GM23248 (cell line): ENCODE measurements around the gene RUNX3.

Source experiments
- EZH2 ChIP-seq: fragments of 200-600 bp; sonication (generic); IDR thresholded peaks from 2 replicates; pipeline ENCODE4 v1.6.1; 2018; ENCODE audit warnings: antibody characterized with exemption, mild to moderate bottlenecking; ENCODE audit not compliant: insufficient read depth, poor library complexity, severe bottlenecking
- EZH2phosphoT487 ChIP-seq: fragments of 200-600 bp; sonication (generic); IDR thresholded peaks from 2 replicates; pipeline ENCODE4 v1.6.1; 2018; ENCODE audit warnings: antibody characterized with exemption, moderate library complexity, mild to moderate bottlenecking, low read depth; ENCODE audit not compliant: insufficient read depth

- TF ChIP-seq EZH2phosphoT487: no peak
- no peak for TF ChIP-seq EZH2
Observed at GRCh38 chr1:24972915-24973242, 42.8 kb upstream of the RUNX3 start.
